ENCODE measurements around the gene CALN1. TPM values are rescaled to one million over a fixed set of nuclear protein-coding genes. Genes with fewer than 3 reads are reported as not detected.

CALN1 gene
- total RNA-seq, 2 donors from 2014 or later, result 4.3 to 6.9 TPM

GRCh38 chr7:71912476-71912875 lies 499.7 kb downstream of the CALN1 start:
- DNase-seq, result no peak
- Histone ChIP-seq H3K9me3 (ENCODE audit: control insufficient read depth, low read length) (peaks cover 21% of the 10 kb centered on the region), H3K36me3 (ENCODE audit: control insufficient read depth, insufficient read depth, low read length) (no peaks in the 10 kb centered on the region), H3K27ac (ENCODE audit: low read depth, low read length) (no peak overlapping the region), H3K9ac (ENCODE audit: extremely low read depth, low read length, poor library complexity, severe bottlenecking) (no peak overlapping the region), H3K27me3 (ENCODE audit: control insufficient read depth, insufficient read depth, low read length, poor library complexity, severe bottlenecking) (no peaks in the 10 kb centered on the region), H3K4me3 (ENCODE audit: low read length) (no peak overlapping the region), H3K4me1 (ENCODE audit: control insufficient read depth, insufficient read depth, low read length) (peaks cover 3% of the 10 kb centered on the region)
- Mint-ChIP-seq H3K9me3 (peaks cover 19% of the 10 kb centered on the region), H3K27me3 (ENCODE audit: insufficient read depth) (no peaks in the 10 kb centered on the region), H3K4me3 (no peak overlapping the region), H3K27ac (no peak overlapping the region), H3K4me1 (peaks cover 9% of the 10 kb centered on the region), H3K36me3 (ENCODE audit: low read depth) (no peaks in the 10 kb centered on the region)
- 93 to 95% methylated on average over 4 of the region's 4 CpGs for WGBS, 2 experiments (ENCODE audit: insufficient coverage in 1 of 2, insufficient read length in 1 of 2)
- no peak for TF ChIP-seq CTCF (conservative IDR thresholded peaks at IDR 0.05)

- Mint-ChIP-seq H3K36me3 (ENCODE audit: low read depth) (no peaks in the 10 kb centered on the region), H3K9me3 (peaks cover 19% of the 10 kb centered on the region), H3K4me1 (peaks cover 4% of the 10 kb centered on the region), H3K27me3 (ENCODE audit: insufficient read depth) (no peaks in the 10 kb centered on the region), H3K4me3 (no peak overlapping the region), H3K27ac (no peak overlapping the region)
- H3K27me3 ChIP-seq (ENCODE audit: control insufficient read depth, insufficient read depth, low read length, poor library complexity, severe bottlenecking), result no peaks in the 10 kb centered on the region
- 90 to 92% methylated on average over 1 to 5 of the region's 5 CpGs for WGBS, 2 experiments (ENCODE audit: insufficient coverage in 1 of 2, insufficient read length in 1 of 2)
- no peak overlapping the region for H3K4me3 ChIP-seq (ENCODE audit: low read length)
- DNase-seq, result no peak
- no peak for TF ChIP-seq CTCF (conservative IDR thresholded peaks at IDR 0.05)
- no peak overlapping the region for H3K27ac ChIP-seq (ENCODE audit: low read depth, low read length)
- H3K4me1 ChIP-seq (ENCODE audit: control insufficient read depth, insufficient read depth, low read length), result no peaks in the 10 kb centered on the region
- H3K9ac ChIP-seq (ENCODE audit: extremely low read depth, low read length, poor library complexity, severe bottlenecking), result no peak overlapping the region
- H3K9me3 ChIP-seq (ENCODE audit: control insufficient read depth, low read length), result peaks cover 21% of the 10 kb centered on the region
- no peaks in the 10 kb centered on the region for H3K36me3 ChIP-seq (ENCODE audit: control insufficient read depth, insufficient read depth, low read length)
These were observed 501.1 kb downstream of the CALN1 start for GRCh38 chr7:71911051-71911450.

- Histone ChIP-seq H3K9me3 (ENCODE audit: control insufficient read depth, low read length) (peaks cover 29% of the 10 kb centered on the region), H3K27me3 (ENCODE audit: control insufficient read depth, insufficient read depth, low read length, poor library complexity, severe bottlenecking) (no peaks in the 10 kb centered on the region), H3K9ac (ENCODE audit: extremely low read depth, low read length, poor library complexity, severe bottlenecking) (no peak overlapping the region), H3K36me3 (ENCODE audit: control insufficient read depth, insufficient read depth, low read length) (no peaks in the 10 kb centered on the region), H3K4me1 (ENCODE audit: control insufficient read depth, insufficient read depth, low read length) (no peaks in the 10 kb centered on the region), H3K4me3 (ENCODE audit: low read length) (no peak overlapping the region), H3K27ac (ENCODE audit: low read depth, low read length) (no peak overlapping the region)
- H3K27ac Mint-ChIP-seq, result no peak overlapping the region
- no peak for DNase-seq
- peaks cover 13% of the 10 kb centered on the region for H3K9me3 Mint-ChIP-seq
- no peaks in the 10 kb centered on the region for H3K27me3 Mint-ChIP-seq (ENCODE audit: insufficient read depth)
- H3K4me3 Mint-ChIP-seq, result no peak overlapping the region
- WGBS, 2 experiments (ENCODE audit: insufficient coverage in 1 of 2, insufficient read length in 1 of 2), result 92 to 100% methylated on average over 1 of the region's 1 CpG
- H3K36me3 Mint-ChIP-seq (ENCODE audit: low read depth), result no peaks in the 10 kb centered on the region
- no peak for TF ChIP-seq CTCF (conservative IDR thresholded peaks at IDR 0.05)
- H3K4me1 Mint-ChIP-seq, result peaks cover 4% of the 10 kb centered on the region
These were observed 506.3 kb downstream of the CALN1 start for GRCh38 chr7:71905821-71906220.

Measured in endodermal cell (in vitro differentiated cells).